ENCODE results near the gene CAPN14.
A peak's percentile ranks its signal among the peaks of the same experiment; 100 is the strongest.

CAPN14 gene

GRCh38 chr2:31240381-31241365 lies 23.4 kb upstream of the CAPN14 start:
- no peak for DNase-seq

- DNase-seq: no peak
Observed at GRCh38 chr2:31239593-31240177, 22.4 kb upstream of the CAPN14 start.

GRCh38 chr2:31238906-31239592 lies 21.7 kb upstream of the CAPN14 start:
- DNase-seq: no peak

GRCh38 chr2:31238126-31238905 lies 21.0 kb upstream of the CAPN14 start:
- no peak for DNase-seq

- no peak for DNase-seq
Observed at GRCh38 chr2:31237348-31238017, 20.2 kb upstream of the CAPN14 start.

- DNase-seq: no peak
Observed at GRCh38 chr2:31236433-31237205, 19.3 kb upstream of the CAPN14 start.

GRCh38 chr2:31235504-31235902 lies 18.2 kb upstream of the CAPN14 start:
- no peak for DNase-seq

- no peak for DNase-seq
Observed at GRCh38 chr2:31234683-31235503, 17.6 kb upstream of the CAPN14 start.

GRCh38 chr2:31233741-31234682 lies 16.7 kb upstream of the CAPN14 start, which contains the start of gene EHD3:
Gene EHD3 (plus strand): TSS chr2:31234152. CDS start chr2:31234622, 470 bp downstream.
- DNase-seq: peak; percentile 91 to 96

GRCh38 chr2:31233231-31233630 lies 15.9 kb upstream of the CAPN14 start:
- DNase-seq: peak; percentile 22 to 33

- DNase-seq: no peak
Observed at GRCh38 chr2:31232586-31232985, 15.3 kb upstream of the CAPN14 start.

GRCh38 chr2:31231571-31232302 lies 14.4 kb upstream of the CAPN14 start:
- no peak for DNase-seq

- no peak for DNase-seq
Observed at GRCh38 chr2:31230751-31231150, 13.4 kb upstream of the CAPN14 start.

- no peak for DNase-seq
Observed at GRCh38 chr2:31228717-31229116, 11.4 kb upstream of the CAPN14 start.

- no peak for DNase-seq
Observed at GRCh38 chr2:31227711-31228125, 10.4 kb upstream of the CAPN14 start.

- DNase-seq: no peak
Observed at GRCh38 chr2:31227110-31227509, 9.8 kb upstream of the CAPN14 start.

GRCh38 chr2:31226266-31226665 lies 9.0 kb upstream of the CAPN14 start:
- DNase-seq: no peak

GRCh38 chr2:31223749-31224148 lies 6.4 kb upstream of the CAPN14 start:
- no peak for DNase-seq

All from SHP77 (cell line).